ENCODE measurements around the gene EXOC1. TPM values are rescaled to one million over a fixed set of nuclear protein-coding genes. Genes with fewer than 3 reads are reported as not detected.
A peak's percentile ranks its signal among the peaks of the same experiment; 100 is the strongest.

EXOC1 gene
- total RNA-seq, 1 donor from 2014 or later: 31.9 TPM

DNA sequence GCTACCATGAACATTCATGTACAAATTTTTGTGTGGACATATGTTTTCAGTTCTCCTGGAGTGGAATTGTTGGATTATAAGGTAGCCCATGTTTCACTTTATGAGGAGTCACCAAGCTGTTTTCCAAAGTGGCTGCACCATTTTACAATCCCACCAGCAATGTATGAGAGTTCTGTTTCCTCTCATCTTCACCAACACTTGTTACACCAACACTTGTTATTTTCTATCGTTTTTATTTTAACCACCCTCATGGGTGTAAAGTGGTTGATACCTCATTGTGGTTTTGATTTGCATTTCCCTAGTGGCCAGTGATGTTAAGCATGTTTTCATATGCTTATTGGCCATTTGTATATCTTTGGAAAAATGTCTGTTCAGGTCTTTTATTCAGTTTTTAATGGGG is 4.1 kb downstream of the EXOC1 start:
- TF ChIP-seq POLR2AphosphoS5 (IDR thresholded peaks at IDR 0.05; ENCODE audit: insufficient read depth in 1 of 2, low read depth in 1 of 2) (no peak), POLR2A (IDR thresholded peaks at IDR 0.05) (no peak)
- TF ChIP-seq, protein P1, sequence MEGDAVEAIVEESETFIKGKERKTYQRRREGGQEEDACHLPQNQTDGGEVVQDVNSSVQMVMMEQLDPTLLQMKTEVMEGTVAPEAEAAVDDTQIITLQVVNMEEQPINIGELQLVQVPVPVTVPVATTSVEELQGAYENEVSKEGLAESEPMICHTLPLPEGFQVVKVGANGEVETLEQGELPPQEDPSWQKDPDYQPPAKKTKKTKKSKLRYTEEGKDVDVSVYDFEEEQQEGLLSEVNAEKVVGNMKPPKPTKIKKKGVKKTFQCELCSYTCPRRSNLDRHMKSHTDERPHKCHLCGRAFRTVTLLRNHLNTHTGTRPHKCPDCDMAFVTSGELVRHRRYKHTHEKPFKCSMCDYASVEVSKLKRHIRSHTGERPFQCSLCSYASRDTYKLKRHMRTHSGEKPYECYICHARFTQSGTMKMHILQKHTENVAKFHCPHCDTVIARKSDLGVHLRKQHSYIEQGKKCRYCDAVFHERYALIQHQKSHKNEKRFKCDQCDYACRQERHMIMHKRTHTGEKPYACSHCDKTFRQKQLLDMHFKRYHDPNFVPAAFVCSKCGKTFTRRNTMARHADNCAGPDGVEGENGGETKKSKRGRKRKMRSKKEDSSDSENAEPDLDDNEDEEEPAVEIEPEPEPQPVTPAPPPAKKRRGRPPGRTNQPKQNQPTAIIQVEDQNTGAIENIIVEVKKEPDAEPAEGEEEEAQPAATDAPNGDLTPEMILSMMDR (IDR thresholded peaks at IDR 0.05): no peak
- intact Hi-C loops (cut with DNase I): loop anchor here (10.0 kb wide), 1 partner anchor 503 kb away; no protein-coding TSS in a partner anchor
- DNase-seq (ENCODE audit: extremely low spot score in 2 of 2): no peak
- no peaks in the 10 kb centered on the region for H3K27me3 ChIP-seq
- H3K9me3 ChIP-seq: no peaks in the 10 kb centered on the region
- no peak overlapping the region for H3K27ac ChIP-seq
- H3K4me3 ChIP-seq: no peak overlapping the region
- H3K4me1 ChIP-seq: peaks cover 25% of the 10 kb centered on the region
- peaks cover 0 to 8% of the 10 kb centered on the region in 2 donors for H3K36me3 ChIP-seq

- no peaks in the 10 kb centered on the region for H3K27me3 ChIP-seq
- TF ChIP-seq POLR2AphosphoS5 (IDR thresholded peaks at IDR 0.05; ENCODE audit: insufficient read depth in 1 of 2, low read depth in 1 of 2): no peak
- no peak for TF ChIP-seq POLR2A (IDR thresholded peaks at IDR 0.05)
- TF ChIP-seq, protein P1 (IDR thresholded peaks at IDR 0.05): no peak
- H3K9me3 ChIP-seq: no peaks in the 10 kb centered on the region
- no peak for DNase-seq (ENCODE audit: extremely low spot score in 2 of 2)
- peaks cover 0 to 20% of the 10 kb centered on the region in 2 donors for H3K36me3 ChIP-seq
- H3K4me3 ChIP-seq: no peak overlapping the region
- intact Hi-C loops (cut with DNase I): loop anchor here (10.0 kb wide), 1 partner anchor 505 kb away; no protein-coding TSS in a partner anchor
- no peak overlapping the region for H3K27ac ChIP-seq
- peaks cover 15% of the 10 kb centered on the region for H3K4me1 ChIP-seq
Measured at GRCh38 chr4:55859711-55860110, 6.3 kb downstream of the EXOC1 start.

- TF ChIP-seq POLR2A (IDR thresholded peaks at IDR 0.05) (no peak), POLR2AphosphoS5 (IDR thresholded peaks at IDR 0.05; ENCODE audit: insufficient read depth in 1 of 2, low read depth in 1 of 2) (no peak)
- TF ChIP-seq, protein P1 (IDR thresholded peaks at IDR 0.05): no peak
- Histone ChIP-seq H3K4me3 (no peak overlapping the region), H3K4me1 (peaks cover 23% of the 10 kb centered on the region), H3K36me3 (peaks cover 0 to 35% of the 10 kb centered on the region in 2 donors), H3K27me3 (no peaks in the 10 kb centered on the region), H3K27ac (peak overlapping the region; percentile 75), H3K9me3 (no peaks in the 10 kb centered on the region)
- DNase-seq (ENCODE audit: extremely low spot score in 2 of 2): no peak
- intact Hi-C loops (cut with DNase I): no loop called here
Measured at GRCh38 chr4:55864577-55865223, 11.3 kb downstream of the EXOC1 start.

DNA sequence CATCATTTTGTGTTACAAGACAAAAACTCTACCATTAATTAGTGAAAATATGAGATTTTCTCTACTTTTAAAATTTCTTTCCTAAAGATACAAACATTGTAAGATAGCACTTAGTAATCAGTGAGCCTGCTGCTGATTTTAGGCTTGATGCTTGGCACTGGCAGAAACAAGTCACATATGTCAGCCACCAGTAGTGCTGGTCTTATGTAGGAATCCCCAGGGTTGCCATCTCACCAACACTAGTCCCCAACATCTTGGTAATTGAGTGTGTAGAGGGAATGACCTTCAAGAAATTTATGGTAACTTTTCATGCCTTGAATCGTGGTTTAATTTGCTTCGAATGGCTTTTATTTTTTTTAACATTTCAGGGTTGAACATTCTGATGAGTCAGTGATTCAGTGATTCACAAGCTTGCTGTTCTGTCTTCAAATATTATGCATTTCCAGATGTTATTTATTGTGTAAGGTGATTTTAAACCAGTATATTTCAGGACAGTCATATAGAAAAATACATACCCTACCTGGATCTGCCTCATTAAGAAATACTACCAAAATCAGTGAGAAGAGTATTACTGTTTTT is 11.9 kb downstream of the EXOC1 start:
- H3K4me1 ChIP-seq: peaks cover 23% of the 10 kb centered on the region
- DNase-seq (ENCODE audit: extremely low spot score in 2 of 2): no peak
- H3K4me3 ChIP-seq: no peak overlapping the region
- no peaks in the 10 kb centered on the region for H3K27me3 ChIP-seq
- no peaks in the 10 kb centered on the region for H3K9me3 ChIP-seq
- intact Hi-C loops (cut with DNase I): no loop called here
- TF ChIP-seq, protein P1 (IDR thresholded peaks at IDR 0.05): no peak
- no peak for TF ChIP-seq POLR2AphosphoS5 (IDR thresholded peaks at IDR 0.05; ENCODE audit: insufficient read depth in 1 of 2, low read depth in 1 of 2)
- TF ChIP-seq POLR2A (IDR thresholded peaks at IDR 0.05): no peak
- peak overlapping the region; percentile 75 for H3K27ac ChIP-seq
- H3K36me3 ChIP-seq: peaks cover 0 to 36% of the 10 kb centered on the region in 2 donors
